D341Med (cell line): ENCODE data around the gene PARP14.
A peak's percentile ranks its signal among the peaks of the same experiment; 100 is the strongest.
"Not testable (repeated sequence)": the region's sequence is repeated elsewhere in the genome, so short reads cannot be mapped to it uniquely, and the experiment has no call there.

ENCODE experiments used
- DNase-seq: peaks from one replicate; pipeline ENCODE4 v3.0.0; 2012; ENCODE audit warnings: low spot score

The PARP14 gene

DNA sequence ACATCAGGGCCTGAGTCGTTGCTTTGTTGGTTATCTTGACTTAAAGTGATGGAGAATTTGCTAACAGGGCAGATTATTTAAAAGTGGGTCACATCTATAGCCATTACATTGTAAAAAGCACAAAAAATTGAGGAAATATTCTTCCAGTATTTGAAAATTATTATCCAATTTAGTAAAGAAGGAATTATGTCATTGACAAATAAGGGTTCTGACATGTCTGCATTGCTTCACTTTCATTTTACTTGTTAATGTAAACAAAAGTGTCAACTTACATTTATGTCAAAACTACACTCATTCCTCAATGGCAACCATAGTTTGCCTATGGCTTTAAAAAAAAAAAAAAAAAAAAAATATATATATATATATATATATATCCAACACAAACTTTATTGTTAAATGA lies 3.4 kb upstream of the PARP14 start:
- no peak for DNase-seq

DNA sequence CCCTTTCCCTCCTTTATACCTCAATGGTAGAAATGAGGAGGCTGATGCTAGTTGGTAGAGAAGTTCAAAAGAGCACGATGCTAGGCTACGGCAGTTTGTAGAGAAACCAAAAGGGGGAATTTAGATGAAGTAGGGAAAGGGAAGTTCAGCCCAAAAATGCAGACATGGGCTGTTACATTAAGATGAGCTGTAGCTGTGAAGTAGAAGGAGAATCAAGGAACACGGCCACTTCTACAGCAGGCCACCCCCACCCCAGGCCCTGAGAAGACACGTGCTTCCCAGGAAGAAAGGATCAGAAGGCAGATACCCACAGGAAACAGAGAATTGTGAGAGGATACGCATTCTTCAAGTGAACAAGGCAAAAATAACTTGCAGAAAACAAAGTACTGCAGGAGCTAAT lies 2.1 kb upstream of the PARP14 start:
- DNase-seq: no peak

DNA sequence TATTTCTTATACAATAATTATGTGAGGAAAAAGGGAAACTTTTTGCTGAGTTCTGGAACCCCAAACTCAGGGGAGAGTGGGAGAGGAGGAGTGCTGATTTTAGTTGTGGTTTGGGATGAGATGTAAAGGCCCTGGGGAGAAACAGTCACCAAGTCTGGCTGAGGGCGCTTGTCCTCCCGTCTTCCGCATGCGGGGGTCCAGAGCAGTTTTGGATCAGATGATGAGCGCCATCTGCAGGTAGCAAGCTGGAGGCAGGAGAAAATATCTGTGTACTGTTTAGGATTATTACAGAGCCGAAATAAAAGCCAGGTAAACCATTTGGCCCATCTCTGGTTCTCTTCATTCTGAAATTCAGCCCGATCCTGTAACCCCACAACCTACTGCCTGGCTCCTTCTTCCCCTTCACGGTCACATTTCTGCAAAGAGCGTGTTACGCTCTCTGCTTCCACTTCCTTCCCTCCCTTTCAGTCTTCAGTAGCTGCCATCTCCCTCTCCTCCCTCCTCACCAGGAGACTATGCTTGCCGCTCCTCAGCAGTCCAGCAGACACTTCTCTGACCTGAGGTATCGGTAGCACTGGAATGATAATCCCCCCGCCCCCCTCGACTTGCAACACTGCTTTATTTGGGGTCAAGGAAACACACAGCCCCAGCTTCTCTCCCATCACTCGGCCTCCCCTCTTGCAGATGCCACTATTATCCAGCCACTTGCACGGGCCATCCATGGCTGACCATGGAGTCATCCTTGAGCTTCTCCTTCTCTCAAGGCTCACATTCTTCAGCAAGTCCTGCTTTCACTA lies 1.4 kb upstream of the PARP14 start:
- peak; percentile 79 for DNase-seq

DNA sequence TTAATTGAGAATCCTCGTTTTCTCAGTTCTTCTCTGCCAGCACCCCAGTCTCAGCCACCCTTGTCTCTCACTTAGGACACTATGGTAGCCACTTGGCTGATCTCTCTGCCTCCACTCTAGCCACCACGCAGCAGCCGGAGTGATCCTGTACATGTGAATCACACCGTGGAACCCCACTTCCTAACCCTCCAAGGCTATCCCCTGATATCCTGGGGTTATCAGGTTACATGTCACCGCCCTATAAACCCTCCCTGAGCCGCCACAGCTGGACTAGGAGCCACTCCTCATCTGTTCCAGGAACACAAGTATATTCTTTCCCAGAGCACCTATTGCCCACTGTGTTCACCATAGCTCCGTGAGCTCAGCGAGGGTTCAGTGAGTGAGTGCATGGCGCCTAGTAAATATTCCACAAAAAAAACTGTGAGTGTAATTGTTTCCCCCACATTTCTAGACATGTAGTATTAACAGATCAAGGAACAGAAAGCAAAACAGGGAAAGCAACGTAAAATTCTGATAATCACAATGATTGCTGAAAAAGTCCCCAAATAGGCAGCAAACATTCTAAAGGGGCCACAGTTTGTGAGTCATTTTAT lies 661 bp upstream of the PARP14 start:
- DNase-seq: no peak

DNA sequence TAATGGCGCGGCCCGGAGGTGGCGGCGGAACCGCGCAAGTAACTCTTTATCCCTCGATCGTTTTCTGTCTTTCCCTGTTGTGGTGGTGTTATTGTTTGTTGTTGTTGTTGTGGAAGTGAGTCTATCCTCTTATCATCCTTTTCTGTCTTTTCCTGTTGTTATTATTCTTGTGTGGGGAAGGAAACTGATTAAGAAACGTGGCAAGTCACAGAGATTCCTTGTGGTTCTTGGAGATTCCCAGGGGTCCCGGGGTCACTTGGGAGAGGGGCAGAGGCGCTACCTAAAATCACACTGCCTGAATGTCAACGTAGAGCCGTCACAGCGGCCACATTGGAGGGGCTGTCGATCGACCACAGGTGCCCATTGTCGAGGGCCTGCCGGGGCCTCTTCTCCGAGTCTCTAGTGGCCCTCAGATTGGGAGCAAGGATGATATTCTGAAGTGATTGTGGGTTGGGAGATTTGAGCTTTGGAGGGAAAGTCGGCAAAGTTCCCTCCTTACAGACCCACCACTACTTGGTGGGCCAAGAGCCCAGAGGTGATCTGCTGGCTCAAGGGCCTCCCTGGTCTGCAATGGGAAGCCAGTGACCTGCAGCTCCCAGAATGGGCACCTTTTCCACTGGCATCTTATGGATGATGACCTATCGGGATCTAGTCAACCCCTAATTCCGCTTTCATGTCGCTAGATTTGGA lies 790 bp downstream of the PARP14 start:
- DNase-seq: no peak

DNA sequence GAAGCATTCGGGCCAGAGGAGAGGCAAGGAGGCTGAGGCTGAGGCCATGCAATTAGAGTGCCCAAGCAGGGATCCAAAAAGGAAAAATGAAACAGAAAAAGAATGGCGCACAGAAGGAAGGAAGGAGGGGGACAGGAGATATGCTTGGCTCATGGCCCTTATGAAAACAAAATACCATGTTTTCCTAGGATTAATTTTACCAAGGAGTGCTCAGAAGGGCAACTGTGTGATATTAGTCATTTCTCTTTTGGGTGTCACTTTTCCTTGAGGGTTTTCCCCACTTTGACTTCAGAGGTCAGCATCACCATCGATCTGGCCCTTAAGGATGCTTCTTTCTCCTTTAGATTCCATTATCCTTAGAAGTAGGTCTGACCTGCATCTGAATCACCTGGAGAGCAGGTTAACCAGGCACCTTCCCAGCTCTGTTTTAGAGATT lies 1.4 kb downstream of the PARP14 start:
- no peak for DNase-seq

DNA sequence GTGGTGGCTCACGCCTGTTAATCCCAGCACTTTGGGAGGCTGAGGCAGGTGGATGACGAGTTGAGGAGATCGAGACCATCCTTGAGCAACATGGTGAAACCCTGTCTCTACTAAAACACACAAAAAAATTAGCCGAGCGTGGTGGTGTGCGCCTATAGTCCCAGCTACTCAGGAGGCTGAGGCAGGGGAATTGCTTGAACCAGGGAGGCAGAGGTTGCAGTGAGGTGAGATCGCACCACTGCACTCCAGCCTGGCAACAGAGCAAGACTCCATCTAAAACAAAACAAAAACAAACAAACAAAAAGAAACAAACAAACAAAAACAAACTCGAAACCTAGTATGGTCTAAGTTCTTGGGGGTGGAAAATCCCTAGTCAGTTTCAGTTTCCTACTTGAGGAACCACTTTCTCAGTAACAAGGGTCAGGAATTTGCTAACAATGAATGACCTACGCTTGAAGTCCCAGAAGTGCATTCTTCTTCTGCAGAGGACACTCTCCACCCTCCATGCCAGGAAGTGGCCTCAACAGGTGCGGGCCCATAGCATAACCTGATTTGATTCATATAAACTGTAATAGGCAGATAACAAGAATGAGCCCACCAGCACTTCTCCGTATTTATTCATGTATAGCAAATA lies 2.3 kb downstream of the PARP14 start:
- DNase-seq: not testable (repeated sequence)

DNA sequence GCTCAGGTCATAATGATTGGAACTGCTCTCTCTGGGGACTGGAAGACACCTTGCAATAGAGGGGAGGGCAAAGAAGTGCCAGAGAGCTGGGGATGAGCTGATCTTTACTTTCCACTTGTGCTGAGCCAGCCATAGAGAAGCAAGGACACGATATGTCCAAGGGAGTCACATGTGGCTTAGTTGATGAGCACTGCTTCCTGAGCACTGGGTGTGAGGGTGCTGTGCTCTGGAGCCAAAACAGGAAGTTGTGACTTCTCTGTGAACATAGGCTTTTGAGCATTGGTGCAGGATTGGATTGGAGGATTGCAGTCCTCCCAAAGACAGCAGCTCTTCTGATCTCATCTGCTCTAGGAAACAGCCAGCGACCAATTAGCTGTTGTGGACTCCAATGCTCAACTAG lies 6.7 kb downstream of the PARP14 start:
- DNase-seq: no peak

DNA sequence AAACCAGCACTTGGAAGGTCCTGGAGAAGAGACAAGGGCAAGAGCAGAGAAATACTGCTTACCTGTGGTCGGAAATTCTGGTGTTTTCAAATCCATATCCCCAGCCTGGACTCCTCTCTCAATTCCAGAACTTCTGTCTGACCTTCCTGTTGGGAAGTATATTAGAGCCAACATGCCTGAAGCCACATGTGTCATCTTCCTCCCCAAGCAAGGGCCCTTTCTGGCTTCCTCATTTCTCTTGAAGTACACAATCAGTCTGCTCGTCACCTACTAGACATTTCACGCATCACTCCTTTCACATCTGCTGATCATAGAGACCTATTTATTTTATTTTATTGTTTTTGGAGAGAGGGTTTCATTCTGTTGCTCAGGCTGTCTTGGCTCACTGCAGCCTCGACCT lies 8.4 kb downstream of the PARP14 start:
- no peak for DNase-seq

DNA sequence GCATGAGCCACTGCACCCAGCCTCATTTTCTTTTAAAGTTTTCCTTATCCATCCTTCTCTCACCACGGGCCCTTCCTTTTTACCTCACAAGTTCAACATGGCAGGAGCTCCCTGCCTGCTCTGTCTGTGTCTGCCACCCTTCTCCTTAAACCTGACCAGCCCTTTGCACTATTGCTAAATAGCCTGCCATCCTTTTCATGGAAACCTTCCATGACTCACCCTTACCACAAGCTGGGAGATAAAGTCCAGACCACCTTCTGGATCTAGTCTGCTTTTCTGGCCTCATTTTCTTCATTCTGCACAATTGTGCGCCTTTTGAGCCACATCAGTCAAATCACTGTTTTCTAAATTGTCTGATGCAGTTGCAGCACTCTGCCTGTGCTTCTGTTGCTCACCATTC lies 8.9 kb downstream of the PARP14 start:
- DNase-seq: no peak

DNA sequence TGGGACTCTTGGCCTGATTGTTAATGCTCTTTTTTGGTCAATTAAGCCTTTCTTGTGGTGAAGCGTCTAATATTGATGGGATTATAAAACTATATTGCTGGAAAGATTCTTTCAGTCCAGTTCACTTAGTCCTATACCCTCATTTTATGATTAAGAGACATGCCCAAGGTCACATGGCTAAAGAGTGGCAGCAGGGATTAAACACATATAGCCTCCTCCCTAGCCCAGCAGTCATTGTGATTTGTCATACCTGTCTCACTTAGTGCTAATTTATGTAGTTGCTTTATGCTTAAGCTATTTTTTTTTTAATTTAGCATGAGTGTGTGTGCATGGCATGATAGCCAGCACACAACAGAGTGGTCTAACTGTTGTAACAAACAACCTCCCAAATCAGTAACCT lies 9.5 kb downstream of the PARP14 start:
- no peak for DNase-seq

DNA sequence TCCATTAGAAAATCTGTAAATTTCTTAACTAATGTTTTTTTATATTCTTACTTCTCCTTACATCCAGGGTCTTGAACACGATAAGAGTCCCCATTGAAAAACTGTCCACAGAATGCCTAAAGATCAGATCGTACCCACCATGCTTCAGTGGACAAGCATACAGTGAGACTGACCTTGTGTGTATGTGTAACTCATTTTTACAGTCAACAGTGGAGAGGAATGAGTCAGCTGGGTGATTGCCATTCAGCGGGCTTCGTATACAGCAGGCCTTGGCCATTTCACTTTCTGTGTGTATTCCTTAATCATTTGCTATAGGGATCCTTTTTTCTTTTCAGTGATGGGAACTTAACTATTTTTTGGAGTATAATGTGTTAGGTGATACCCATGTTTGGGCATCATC lies 10.6 kb downstream of the PARP14 start:
- DNase-seq: no peak

DNA sequence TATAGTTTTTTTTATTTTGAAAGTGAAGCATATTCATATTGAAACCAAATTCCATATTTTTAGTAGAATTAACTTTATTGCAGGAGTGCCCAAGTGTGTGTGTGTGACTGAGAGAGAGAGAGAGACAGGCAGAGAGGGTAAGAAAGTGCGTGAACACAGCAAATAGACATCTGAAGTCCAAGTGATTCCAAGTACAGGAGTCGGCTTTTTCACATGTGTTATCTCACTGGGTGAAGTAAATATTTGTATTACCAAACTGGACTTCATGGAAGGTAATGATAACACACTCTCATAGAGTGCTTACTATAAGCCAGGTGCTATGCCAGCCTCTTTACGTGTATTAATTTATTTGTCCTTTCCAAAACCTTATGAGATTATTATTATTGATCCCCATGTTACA lies 12.0 kb downstream of the PARP14 start:
- DNase-seq: no peak

DNA sequence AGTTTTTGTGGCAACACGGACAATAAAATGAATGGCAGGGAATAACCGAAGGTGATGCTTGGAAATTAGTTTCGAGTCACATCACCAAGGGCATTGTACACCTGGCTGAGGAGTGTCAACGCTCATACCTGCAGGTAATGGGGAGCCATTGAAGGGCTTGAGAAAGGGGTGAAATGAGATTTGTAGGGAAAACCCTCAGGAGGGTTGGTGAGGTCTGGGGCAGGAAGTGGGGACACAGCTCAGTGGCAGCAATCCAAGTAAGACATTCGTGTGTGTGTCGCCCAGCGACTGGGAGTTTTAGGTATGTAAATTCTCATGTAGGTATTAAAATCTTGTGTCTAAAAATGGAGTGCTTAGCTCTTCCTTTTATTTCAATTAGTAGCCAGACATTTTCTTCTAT lies 14.3 kb downstream of the PARP14 start:
- DNase-seq: no peak

DNA sequence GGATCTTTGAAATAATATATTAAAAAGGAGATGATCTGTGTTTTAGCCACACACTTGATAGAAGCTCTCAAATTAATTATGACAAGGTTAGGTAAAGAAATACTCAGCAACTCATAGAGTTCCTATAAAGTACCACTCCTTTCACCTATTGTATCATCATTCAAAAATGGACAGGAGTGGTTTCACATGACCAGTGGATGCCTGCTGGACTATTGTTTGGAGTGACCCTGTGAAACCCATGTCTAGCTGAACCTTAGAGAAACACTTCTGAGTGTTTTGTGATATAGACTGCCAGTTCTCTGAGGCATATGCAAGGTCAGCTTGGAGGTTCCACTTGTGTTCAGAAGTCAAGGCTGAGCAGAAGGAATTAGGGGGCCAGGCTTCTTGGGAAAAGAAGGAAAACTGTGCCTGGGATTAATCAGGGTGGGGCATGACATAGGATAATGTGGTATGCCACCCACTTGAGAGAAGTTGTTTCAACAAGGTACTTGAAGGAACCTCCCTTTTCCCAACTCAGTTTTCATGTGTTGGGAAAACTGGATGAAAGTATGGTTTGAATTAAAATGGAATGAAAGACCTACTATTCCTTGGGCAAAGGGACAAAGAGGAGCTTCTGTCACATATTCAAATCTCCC lies 15.4 kb downstream of the PARP14 start:
- no peak for DNase-seq

DNA sequence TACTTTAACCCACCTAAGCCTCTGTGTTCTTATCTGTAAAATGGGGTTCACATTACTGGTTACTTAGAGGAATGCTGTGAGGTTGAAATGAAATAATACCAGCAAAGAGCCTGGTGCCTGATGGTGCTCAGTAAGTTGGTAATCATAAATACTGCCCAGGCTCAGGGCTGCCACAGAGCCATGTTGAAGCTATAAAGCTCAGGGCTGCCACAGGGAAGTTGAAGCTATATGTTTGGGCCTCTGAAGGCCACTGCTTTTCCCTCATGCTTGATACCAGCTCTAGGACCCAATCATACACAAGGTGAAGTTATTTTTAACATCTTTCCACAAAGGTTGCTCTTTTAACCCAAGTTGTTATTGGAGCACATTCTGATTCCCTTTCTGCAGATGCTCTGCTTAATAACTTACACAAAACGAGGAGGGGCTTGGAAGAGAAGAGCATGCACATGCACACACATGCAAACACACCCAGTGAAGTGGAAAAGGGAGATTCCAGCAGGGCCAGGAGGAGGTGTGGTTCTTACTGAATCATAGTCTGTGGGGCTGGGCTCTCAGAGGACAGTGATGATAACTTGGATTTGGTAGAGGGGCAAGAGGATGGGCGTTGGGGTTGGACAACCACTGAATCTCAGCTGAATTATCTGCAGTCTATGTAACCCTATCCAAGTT lies 17.4 kb downstream of the PARP14 start:
- no peak for DNase-seq

DNA sequence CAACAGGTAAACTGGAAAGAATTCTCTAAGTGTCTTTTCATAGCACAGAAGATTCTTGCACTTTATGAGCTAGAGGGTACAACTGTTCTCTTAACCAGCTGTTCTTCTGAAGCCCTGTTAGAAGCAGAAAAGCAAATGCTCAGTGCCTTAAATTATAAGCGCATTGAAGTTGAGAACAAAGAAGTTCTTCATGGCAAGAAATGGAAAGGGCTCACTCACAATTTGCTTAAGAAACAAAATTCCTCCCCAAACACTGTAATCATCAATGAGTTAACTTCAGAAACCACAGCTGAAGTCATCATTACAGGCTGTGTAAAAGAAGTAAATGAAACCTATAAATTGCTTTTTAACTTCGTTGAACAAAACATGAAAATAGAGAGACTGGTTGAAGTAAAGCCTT lies 19.6 kb downstream of the PARP14 start:
- DNase-seq: no peak

DNA sequence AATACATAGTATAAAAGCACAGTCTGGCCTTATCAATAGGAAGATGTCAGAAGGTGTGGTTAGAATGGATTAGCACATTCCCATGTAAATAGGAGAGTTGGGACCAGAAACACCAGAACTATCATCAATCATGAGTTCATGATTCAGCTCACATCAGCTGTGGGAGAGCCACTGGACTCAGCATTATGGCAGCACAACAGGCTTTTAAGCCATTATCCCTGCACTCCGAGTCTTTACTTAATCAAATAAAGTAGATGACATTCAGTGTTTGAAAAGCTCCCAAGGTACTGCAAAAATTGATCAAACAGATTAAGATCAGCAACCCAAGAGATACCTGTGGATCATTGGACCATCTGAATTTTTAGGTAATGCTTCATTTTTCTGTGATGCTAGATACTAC lies 24.7 kb downstream of the PARP14 start:
- no peak for DNase-seq

DNA sequence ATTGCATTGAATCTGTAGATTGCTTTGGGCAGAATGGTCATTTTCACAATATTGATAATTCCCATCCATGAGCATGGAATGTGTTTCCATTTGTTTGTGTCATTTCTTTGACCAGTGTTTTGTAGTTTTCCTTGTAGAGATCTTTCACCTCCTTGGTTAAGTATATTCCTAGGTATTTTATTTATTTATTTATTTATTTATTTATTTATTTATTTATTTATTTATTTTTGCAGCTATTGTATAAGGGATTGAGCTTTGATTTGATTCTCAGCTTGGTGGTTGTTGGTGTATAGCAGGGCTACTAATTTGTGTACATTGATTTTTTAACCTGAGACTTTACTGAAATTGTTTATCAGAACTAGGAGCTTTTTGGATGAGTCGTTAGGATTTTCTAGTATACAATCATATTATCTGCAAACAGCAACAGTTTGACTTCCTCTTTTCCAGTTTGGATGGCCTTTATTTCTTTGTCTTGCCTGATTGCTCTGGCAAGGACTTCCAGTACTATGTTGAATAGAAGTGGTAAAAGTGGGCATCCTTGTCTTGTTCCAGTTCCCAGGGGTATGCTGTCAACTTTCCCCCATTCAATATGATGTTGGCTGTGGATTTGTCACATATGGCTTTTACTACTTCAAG lies 30.1 kb downstream of the PARP14 start:
- not testable (repeated sequence) for DNase-seq

DNA sequence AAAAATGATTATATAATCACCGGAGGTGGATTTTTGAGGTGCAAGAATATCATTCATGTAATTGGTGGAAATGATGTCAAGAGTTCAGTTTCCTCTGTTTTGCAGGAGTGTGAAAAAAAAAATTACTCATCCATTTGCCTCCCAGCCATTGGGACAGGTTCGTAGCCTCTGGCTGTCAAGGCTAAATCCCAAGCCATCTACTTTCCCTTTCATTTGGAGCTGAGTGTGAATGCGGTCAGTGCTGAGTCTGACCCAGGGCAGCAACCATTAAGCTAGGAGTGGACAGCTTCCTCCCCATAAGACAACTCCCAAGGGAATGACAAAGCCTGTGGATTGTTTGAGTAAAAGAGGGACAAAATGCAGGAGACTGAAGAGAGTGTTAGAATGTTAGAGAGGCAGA lies 33.6 kb downstream of the PARP14 start:
- no peak for DNase-seq

DNA sequence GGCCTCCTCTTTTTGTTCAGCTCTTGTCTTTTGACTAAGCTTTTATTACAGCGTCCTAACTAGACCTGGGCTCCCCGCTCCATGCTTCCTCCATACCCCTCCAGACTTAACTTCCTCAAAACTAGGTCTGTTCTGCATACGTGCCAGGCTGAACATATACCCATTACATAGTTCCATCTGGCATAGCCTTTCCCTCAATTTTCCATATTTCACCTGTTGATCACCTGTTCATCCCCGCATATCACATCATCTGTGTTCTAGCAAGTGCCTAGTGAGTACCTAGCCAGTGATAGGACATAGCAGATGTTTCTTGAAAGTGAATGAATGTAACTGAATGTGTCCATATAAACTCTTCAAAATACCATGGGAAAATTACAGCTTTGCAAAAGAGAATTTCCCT lies 36.0 kb downstream of the PARP14 start:
- no peak for DNase-seq
